Glomerular visceral epithelial cell (primary cell): ENCODE results near the gene EHMT1.
"Not testable (repeated sequence)": the region's sequence is repeated elsewhere in the genome, so short reads cannot be mapped to it uniquely, and the experiment has no call there.

Experiments
- DNase-seq: peaks from one replicate; pipeline ENCODE4 v3.0.0-alpha.2; 2016; ENCODE audit errors: extremely low spot score

Gene EHMT1

GRCh38 chr9:137694962-137695875, 76.4 kb downstream of the EHMT1 start:
- DNase-seq: no peak

- DNase-seq: no peak
Measured at GRCh38 chr9:137696136-137696925, 77.5 kb downstream of the EHMT1 start.

GRCh38 chr9:137697193-137697592, 78.4 kb downstream of the EHMT1 start:
- DNase-seq: no peak

- DNase-seq: no peak
Measured at GRCh38 chr9:137697832-137698231, 79.0 kb downstream of the EHMT1 start.

DNA sequence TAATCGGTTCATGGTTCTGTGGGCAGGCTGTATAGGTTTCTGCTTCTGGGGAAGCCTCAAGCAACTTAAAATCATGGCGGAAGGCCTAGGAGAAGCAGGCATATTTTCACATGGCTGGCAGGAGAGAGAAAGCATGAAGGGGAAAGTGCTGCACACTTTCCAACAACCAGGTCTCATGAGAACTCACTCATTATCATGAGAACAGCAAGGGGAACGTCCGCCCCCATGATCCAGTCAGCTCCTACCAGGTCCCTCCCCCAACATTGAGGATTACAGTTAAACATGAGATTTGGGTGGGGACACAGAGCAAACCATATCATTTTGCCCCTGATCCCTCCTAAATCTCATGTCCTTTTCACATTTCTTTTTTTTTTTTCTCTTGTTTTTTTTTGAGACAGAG, 82.1 kb downstream of the EHMT1 start:
- DNase-seq: no peak

GRCh38 chr9:137702615-137703379, 84.0 kb downstream of the EHMT1 start:
- DNase-seq: no peak

DNA sequence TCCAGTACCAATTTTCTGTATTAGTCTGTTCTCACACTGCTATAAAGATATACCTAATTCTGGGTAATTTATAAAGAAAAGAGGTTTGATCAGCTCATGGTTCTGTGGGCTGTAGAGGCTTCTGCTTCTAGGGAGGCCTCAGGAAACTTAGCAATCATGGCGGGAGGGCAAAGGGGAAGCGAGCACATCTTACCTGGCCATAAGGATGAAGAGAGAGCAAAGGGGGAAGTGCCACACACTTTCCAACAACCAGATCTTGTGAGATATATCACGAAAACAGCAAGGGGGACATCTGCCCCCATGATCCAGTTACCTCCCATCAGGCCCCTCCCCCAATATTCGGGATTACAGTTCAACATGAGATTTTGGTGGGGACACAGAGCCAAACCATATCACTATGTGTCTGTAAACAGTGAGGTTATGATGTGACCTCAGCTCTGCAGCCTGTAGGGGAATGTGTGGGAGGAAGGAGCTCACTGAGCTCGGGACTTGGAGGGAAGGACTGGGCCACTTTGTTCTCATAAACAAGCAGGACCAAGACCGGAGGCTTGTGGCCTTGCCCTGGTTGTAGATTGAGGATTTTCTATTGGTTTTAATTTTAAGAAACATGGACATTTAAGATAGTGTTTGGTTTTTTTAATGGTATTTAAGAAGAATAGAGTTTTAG, 85.2 kb downstream of the EHMT1 start:
- no peak for DNase-seq

GRCh38 chr9:137705443-137705863, 86.6 kb downstream of the EHMT1 start:
- DNase-seq: no peak

DNA sequence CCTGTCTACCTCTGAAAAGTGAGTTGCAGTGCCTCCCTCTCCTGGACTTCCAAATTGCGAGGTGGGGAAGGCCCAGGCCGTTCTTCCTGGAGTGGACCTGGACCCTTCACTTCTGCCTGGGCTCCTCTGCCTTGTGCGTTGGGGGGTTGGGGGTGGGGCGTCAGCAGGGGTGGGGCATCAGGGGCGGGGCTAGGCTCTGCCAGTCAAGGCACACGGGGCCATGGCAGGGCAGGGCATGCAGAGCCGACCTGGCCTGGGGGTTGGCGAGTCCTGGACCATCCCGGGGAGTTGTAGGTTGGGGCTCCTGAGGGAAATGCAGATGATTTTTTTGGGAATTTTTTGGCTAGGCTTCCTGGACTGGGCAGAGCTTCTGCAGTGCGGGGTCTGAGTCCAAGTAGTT, 87.1 kb downstream of the EHMT1 start:
- DNase-seq: no peak

GRCh38 chr9:137707361-137707760, 88.6 kb downstream of the EHMT1 start:
- DNase-seq: no peak

- DNase-seq: no peak
Measured at GRCh38 chr9:137708590-137709284, 89.9 kb downstream of the EHMT1 start.

DNA sequence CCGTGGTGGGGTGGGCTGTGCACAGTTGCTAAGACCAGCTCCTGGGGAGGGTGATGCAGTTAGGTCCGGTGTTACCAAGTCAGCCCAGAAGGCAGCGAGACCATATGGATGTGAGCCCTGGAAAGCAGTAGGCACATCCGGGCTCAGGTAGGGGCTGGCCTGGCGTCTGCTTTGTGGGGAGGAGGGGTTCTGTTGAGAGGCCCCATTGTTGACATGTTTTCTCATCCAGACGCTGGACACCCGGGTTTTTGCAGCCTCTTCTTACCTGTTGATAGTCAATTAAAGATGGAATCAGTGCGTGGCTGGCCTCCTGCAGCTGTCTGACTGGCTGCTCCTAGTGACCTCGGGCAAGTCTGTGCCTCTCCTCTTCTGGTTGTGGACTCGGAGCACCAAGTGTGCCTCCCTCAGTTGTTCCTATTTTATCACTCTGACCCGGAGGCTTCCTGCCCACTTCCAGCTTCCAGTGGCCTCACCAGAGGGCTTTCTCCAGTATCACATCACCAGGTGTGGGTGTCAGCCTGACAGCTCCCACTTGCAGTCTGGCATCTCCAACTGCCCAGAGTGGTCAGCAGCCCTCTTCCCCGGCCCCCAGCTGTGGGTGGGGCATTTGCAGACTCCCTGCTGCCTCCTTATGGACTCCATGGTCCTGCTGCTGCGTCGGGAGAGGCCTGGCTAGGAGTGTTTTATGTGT, 90.8 kb downstream of the EHMT1 start:
- no peak for DNase-seq

DNA sequence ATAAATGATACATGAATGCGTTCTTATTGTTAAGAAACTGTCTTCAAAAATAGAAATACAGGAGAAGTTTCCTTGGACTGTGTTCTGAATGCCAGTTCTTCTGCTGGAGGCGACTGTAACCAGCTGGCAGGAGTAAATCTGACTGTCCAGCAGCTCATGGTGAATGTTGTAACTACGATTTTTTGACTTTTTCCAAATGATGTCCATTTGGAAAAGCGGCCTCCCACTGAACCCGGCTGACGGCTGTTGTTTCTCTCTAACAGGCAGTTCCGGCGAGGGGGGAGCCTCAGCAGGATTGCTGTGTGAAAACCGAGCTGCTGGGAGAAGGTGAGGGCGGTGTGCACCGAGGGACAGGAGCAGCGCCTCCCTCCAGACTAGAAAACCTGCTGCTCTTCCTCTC, 91.9 kb downstream of the EHMT1 start:
- DNase-seq: no peak

DNA sequence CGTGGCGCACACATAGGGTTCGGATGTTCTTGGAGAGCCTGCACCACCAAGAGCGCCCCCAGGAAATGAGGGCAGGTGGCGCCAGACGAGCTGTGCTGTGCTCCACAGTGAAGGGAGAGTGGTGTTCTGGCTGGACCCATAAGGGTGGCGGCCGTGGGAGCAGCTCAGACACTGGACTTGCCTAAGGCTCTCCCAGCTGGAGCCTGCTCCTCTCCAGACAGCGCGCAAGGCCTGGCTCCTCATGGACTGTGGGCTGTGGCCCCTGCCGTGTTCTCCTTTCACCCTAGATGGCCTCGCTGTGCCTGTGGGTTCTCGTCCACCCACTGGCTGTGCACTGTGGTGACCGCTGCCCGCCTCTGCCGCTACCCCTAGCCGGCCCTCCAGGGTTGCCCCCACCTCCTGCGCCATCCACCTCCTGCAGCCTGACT, 92.9 kb downstream of the EHMT1 start:
- no peak for DNase-seq

DNA sequence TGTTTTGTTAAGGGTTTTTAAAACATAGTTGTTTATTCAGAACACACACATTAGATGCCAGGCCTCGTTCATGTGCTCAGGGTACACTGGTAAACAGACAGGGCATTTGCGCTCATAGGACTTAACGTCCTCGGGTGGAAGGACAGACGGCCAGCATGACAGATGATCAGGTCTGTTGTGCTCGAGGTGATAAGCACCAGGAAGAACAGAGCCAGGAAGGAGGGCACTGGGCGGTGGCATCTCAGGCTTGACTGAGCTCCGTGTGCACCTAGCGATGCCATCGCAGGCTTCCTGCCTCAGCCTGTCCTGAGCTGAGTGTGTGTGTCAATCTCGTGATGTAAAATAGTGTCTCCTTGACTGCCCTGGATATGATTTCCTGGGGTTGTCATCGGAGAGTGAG, 96.5 kb downstream of the EHMT1 start:
- no peak for DNase-seq

DNA sequence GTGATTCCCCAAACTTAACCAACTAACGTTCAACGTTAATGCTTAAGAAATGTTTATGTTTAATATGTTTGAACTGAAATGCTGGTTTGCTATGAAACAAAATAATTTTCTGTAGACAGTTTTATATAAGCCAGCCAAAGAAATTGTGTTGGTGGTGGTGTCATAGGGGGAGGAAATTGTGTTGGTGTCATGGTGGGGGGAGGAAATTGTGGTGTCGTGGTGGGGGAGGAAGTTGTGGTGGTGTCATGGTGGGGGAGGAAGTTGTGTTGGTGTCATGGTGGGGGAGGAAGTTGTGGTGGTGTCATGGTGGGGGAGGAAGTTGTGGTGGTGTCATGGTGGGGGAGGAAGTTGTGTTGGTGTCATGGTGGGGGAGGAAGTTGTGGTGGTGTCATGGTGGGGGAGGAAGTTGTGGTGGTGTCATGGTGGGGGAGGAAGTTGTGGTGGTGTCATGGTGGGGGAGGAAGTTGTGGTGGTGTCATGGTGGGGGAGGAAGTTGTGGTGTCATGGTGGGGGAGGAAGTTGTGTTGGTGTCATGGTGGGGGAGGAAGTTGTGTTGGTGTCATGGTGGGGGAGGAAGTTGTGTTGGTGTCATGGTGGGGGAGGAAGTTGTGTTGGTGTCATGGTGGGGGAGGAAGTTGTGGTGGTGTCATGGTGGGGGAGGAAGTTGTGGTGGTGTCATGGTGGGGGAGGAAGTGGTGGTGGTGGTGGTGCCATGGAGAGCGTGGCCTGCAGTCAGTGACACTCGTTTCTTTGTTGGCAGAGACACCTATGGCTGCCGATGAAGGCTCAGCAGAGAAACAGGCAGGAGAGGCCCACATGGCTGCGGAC, 97.3 kb downstream of the EHMT1 start:
- DNase-seq: not testable (repeated sequence)

DNA sequence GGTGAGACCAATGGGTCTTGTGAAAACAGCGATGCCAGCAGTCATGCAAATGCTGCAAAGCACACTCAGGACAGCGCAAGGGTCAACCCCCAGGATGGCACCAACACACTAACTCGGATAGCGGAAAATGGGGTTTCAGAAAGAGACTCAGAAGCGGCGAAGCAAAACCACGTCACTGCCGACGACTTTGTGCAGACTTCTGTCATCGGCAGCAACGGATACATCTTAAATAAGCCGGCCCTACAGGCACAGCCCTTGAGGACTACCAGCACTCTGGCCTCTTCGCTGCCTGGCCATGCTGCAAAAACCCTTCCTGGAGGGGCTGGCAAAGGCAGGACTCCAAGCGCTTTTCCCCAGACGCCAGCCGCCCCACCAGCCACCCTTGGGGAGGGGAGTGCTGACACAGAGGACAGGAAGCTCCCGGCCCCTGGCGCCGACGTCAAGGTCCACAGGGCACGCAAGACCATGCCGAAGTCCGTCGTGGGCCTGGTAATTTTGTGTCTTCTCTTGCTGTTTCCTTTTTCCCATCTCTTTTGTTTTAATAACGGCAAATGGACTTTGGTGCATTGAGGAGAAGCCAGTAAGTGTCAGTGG, 98.0 kb downstream of the EHMT1 start:
- DNase-seq: no peak

- no peak for DNase-seq
Measured at GRCh38 chr9:137717776-137718327, 99.0 kb downstream of the EHMT1 start.

DNA sequence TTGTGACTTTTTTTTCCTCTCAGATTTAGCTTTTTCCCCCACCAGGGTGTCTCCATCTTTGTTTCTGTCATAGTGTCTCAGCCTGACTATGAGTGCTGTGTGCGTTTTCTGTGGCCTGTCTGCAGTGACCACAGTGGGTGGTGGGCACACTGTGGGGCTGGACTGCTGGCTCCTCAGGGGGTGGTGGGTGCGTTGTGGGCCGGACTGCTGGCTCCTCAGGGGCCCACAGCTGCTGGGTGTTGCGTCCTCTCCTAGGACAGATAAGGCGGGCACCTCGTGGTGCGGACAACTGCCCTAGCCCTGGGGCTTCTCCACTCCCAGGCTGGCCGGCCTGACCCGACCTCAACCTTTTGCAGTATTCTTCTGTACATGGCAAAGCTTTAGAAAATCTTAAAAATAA, 100.4 kb downstream of the EHMT1 start:
- no peak for DNase-seq
